Prostate gland (tissue), 2 donors: Measurements from ENCODE around the gene PDCD4.

Experiments
- POLR2AphosphoS5 ChIP-seq: sonication (generic); formaldehyde crosslinking; IDR thresholded peaks from one replicate; pipeline ENCODE4 v1.6.1; 2017; ENCODE audit warnings: antibody characterized with exemption
- TF ChIP-seq, protein P1 (sequence below), 4 experiments: fragments of 200-600 bp in 2 of 4; fragments of 450-650 bp in 2 of 4; sonication (generic) in 2 of 4; IDR thresholded peaks; 1 replicate in 3 of 4; 2 replicates in 1 of 4; pipeline ENCODE4 v1.5.1; 2016 to 2019; ENCODE audit warnings: antibody characterized with exemption in 4 of 4, mild to moderate bottlenecking in 2 of 4, moderate library complexity in 2 of 4

DNA sequence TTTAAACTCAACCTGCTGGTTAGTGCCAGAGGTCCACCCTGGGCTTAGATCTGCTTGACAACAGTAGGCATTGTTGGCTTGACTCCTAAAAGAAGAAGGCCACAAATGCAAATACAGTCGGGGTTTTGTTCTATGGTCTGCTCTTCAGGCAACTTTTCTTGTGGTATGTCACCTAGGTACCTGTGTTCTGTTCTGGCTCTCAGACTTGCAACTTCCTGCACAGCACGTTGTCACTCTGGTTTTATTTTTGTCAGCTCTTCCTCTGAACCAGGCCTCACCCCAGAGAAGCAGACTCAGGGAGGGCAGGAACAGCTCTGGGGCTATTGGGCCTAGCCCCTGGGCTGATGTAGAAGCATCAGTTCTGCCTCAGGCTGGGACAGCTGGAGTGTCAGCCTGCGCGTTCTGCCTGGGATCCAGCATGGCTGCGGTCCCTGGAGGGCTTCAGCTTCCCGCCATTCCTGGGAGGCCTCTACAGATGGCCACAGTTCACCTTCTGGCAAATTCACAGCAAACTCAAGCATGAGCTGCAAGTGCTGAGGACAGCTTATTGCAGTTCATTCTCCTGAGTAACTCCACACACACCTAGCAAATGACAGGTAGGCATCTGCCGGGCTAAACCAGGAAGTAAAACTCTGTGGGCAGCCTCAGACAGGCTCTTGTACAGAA, 11.0 kb upstream of the PDCD4 start:
- TF ChIP-seq, protein P1, sequence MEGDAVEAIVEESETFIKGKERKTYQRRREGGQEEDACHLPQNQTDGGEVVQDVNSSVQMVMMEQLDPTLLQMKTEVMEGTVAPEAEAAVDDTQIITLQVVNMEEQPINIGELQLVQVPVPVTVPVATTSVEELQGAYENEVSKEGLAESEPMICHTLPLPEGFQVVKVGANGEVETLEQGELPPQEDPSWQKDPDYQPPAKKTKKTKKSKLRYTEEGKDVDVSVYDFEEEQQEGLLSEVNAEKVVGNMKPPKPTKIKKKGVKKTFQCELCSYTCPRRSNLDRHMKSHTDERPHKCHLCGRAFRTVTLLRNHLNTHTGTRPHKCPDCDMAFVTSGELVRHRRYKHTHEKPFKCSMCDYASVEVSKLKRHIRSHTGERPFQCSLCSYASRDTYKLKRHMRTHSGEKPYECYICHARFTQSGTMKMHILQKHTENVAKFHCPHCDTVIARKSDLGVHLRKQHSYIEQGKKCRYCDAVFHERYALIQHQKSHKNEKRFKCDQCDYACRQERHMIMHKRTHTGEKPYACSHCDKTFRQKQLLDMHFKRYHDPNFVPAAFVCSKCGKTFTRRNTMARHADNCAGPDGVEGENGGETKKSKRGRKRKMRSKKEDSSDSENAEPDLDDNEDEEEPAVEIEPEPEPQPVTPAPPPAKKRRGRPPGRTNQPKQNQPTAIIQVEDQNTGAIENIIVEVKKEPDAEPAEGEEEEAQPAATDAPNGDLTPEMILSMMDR (IDR thresholded peaks at IDR 0.05), result no peak
- no peak for TF ChIP-seq POLR2AphosphoS5
